Measurements from ENCODE around the gene C19orf38. TPM values are rescaled to one million over a fixed set of nuclear protein-coding genes. Genes with fewer than 3 reads are reported as not detected.
"Not testable (repeated sequence)": the region's sequence is repeated elsewhere in the genome, so short reads cannot be mapped to it uniquely, and the experiment has no call there.

Gene C19orf38
- total RNA-seq, 1 donor from 2014 or later: 0.96 TPM

GRCh38 chr19:10820173-10820572, 28.0 kb upstream of the C19orf38 start:
- DNase-seq (ENCODE audit: low spot score) (no peak), ATAC-seq (peak; percentile 46)

GRCh38 chr19:10823690-10824089, 24.5 kb upstream of the C19orf38 start:
- ATAC-seq (no peak), DNase-seq (ENCODE audit: low spot score) (no peak)

GRCh38 chr19:10826231-10826630, 22.0 kb upstream of the C19orf38 start:
- DNase-seq (ENCODE audit: low spot score) (no peak), ATAC-seq (no peak)

- DNase-seq (ENCODE audit: low spot score) (no peak), ATAC-seq (no peak)
Measured at GRCh38 chr19:10826846-10827245, 21.4 kb upstream of the C19orf38 start.

- no peak for DNase-seq (ENCODE audit: low spot score)
Measured at GRCh38 chr19:10828981-10829821, 19.0 kb upstream of the C19orf38 start.

GRCh38 chr19:10829967-10830366, 18.2 kb upstream of the C19orf38 start:
- ATAC-seq (peak; percentile 3), DNase-seq (ENCODE audit: low spot score) (no peak)

More at GRCh38 chr19:10828981-10829821, 19.0 kb upstream of the C19orf38 start:
- peak; percentile 20 for ATAC-seq

- ATAC-seq: no peak
- DNase-seq (ENCODE audit: low spot score): no peak
Measured at GRCh38 chr19:10830370-10830769, 17.8 kb upstream of the C19orf38 start.

- DNase-seq (ENCODE audit: low spot score): no peak
- no peak for ATAC-seq
Measured at GRCh38 chr19:10830931-10831779, 17.1 kb upstream of the C19orf38 start.

GRCh38 chr19:10831987-10832938, 16.0 kb upstream of the C19orf38 start:
- DNase-seq (ENCODE audit: low spot score) (no peak), ATAC-seq (no peak)

- DNase-seq (ENCODE audit: low spot score) (peak; percentile 47), ATAC-seq (no peak)
Measured at GRCh38 chr19:10832939-10833296, 15.3 kb upstream of the C19orf38 start.

GRCh38 chr19:10835089-10835753, 13.0 kb upstream of the C19orf38 start:
- ATAC-seq: peak; percentile 14
- no peak for DNase-seq (ENCODE audit: low spot score)

- ATAC-seq: peak; percentile 84
- peak; percentile 100 for DNase-seq (ENCODE audit: low spot score)
Measured at GRCh38 chr19:10835754-10836478, 12.3 kb upstream of the C19orf38 start, which contains the start of gene TMED1. TMED1 (minus strand) TSS chr19:10836212; CDS start chr19:10836191, 21 bp downstream.

- ATAC-seq (peak; percentile 48), DNase-seq (ENCODE audit: low spot score) (peak; percentile 91)
Measured at GRCh38 chr19:10836479-10837330, 11.5 kb upstream of the C19orf38 start.

GRCh38 chr19:10837649-10838048, 10.6 kb upstream of the C19orf38 start:
- not testable (repeated sequence) for ATAC-seq

GRCh38 chr19:10838377-10838776, 9.8 kb upstream of the C19orf38 start:
- DNase-seq (ENCODE audit: low spot score) (no peak), ATAC-seq (no peak)

More at GRCh38 chr19:10837649-10838048, 10.6 kb upstream of the C19orf38 start:
- DNase-seq (ENCODE audit: low spot score): not testable (repeated sequence)

- no peak for DNase-seq (ENCODE audit: low spot score)
- ATAC-seq: no peak
Measured at GRCh38 chr19:10839114-10840050, 8.8 kb upstream of the C19orf38 start.

- no peak for DNase-seq (ENCODE audit: low spot score)
- no peak for ATAC-seq
Measured at GRCh38 chr19:10842788-10843187, 5.4 kb upstream of the C19orf38 start.

All from left lobe of liver (tissue), 2 donors.